SK-N-MC (cell line): ENCODE results near the gene AADACL3.

Experiments
- EZH2 ChIP-seq: fragments of 200-600 bp; sonication (generic); IDR thresholded peaks from one replicate; pipeline ENCODE4 v1.6.1; 2017; ENCODE audit warnings: antibody characterized with exemption
- POLR2AphosphoS5 ChIP-seq: IDR thresholded peaks from 2 replicates; pipeline ENCODE4 v1.6.1; 2012; ENCODE audit warnings: mild to moderate bottlenecking, low read depth, low read length, borderline replicate concordance

DNA sequence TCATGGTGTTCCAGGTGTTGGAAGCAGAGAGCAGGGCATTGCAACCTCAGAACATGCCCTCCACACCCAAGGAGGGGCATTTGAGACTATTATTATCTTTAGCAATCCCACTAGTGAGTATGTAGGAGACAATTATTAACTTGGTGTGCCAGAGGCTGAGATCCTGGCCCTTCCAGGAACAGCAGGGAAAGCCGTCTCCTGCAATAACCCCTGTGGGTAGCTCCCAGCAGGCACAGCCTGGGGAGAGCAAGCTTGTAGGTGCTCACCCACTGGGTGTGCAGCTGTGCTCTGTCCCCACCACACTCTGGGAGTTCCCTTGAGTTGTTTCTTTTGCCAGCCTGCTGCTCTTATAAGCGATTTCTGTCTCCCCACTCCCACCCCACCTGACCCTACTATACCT is 40.4 kb downstream of the AADACL3 start:
- TF ChIP-seq POLR2AphosphoS5 (no peak), EZH2 (no peak)
